Measurements from ENCODE around the gene PHF21A. TPM values are rescaled to one million over a fixed set of nuclear protein-coding genes. Genes with fewer than 3 reads are reported as not detected.
"Not testable (repeated sequence)": the region's sequence is repeated elsewhere in the genome, so short reads cannot be mapped to it uniquely, and the experiment has no call there.

The PHF21A gene
- total RNA-seq, 1 experiment from 2014 or later = 6.4 TPM

DNA sequence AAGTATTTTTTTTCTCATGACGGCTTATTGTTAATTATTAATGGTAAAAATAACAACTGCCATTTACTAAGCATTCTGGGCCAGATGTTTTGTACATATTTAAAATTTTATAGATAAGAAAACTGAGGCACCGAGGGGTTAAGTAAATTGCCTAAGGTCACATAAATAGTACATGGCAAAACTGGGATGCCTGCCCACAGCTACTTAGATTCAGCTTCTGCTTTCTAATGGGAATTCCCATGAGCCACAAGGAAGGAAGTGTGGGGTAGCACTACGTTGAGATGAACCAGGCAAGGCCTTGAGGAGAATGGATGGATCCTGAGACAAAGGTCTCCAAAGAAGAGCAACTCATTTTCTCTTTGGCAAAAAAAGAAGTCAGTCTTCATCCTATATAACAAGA, 11.9 kb upstream of the PHF21A start:
- Histone ChIP-seq H3K9me3 (replicated peaks) (no peaks in the 10 kb centered on the region), H3K36me3 (no peaks in the 10 kb centered on the region), H3K4me1 (replicated peaks) (no peaks in the 10 kb centered on the region), H3K27me3 (replicated peaks) (peaks cover 41% of the 10 kb centered on the region), H3K4me3 (no peak overlapping the region), H3K27ac (no peak overlapping the region)
- no peak for DNase-seq (ENCODE audit: low read depth in 1 of 2, low spot score in 2 of 2)

DNA sequence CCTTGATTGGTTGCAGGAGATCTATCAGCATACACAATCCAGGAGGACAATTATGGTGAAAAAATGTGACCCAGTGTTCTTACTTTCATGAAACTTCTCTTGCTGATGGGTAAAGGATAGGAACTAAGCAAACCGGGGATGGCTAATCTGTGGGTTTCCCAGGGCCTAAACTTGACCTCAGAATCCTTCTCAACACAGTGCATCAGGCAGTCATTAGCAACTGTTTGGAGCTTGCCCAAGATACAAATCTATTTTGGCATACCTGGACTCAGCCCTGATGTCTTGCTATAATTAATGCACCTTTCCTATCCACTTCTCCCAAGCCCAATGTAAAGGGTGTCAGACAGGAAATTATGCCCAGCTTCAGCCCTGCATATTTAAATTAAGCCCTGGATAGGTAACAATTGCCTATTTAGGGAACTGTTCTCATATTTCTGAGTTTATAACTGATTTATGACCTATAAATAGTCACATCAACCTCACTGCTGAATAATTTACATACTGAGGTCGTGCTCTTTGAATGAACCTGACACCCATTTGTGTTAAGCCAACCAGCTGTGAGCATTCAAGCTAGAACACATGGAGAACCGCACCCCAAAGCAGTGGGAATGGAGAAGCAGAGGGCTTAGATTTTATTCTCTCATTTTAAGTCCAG, 9.2 kb upstream of the PHF21A start:
- Histone ChIP-seq H3K27ac (no peak overlapping the region), H3K9me3 (replicated peaks) (no peaks in the 10 kb centered on the region), H3K4me3 (no peak overlapping the region), H3K27me3 (replicated peaks) (peaks cover 27% of the 10 kb centered on the region), H3K4me1 (replicated peaks) (no peaks in the 10 kb centered on the region), H3K36me3 (no peaks in the 10 kb centered on the region)
- no peak for DNase-seq (ENCODE audit: low read depth in 1 of 2, low spot score in 2 of 2)

DNA sequence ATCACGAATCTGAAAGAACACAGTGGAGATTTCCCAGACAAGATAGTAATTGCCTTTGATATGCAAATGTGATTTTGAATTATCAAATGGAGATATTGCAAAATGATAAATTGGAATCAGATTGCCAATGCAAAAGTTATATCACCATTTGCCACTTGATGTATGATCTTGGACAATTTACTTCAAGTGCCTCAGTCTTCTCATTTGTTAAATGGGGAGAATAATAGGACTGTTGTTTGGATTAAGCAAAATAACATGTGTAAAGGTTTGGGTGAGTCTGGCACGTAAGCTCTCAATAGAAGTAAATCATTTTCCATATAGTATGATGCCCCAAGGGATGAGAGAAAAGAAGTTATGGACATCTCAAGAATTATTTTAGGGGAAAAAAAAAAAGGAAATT, 7.9 kb upstream of the PHF21A start:
- Histone ChIP-seq H3K9me3 (replicated peaks) (no peaks in the 10 kb centered on the region), H3K27ac (no peak overlapping the region), H3K4me1 (replicated peaks) (no peaks in the 10 kb centered on the region), H3K4me3 (no peak overlapping the region), H3K36me3 (no peaks in the 10 kb centered on the region), H3K27me3 (replicated peaks) (peaks cover 20% of the 10 kb centered on the region)
- no peak for DNase-seq (ENCODE audit: low read depth in 1 of 2, low spot score in 2 of 2)

DNA sequence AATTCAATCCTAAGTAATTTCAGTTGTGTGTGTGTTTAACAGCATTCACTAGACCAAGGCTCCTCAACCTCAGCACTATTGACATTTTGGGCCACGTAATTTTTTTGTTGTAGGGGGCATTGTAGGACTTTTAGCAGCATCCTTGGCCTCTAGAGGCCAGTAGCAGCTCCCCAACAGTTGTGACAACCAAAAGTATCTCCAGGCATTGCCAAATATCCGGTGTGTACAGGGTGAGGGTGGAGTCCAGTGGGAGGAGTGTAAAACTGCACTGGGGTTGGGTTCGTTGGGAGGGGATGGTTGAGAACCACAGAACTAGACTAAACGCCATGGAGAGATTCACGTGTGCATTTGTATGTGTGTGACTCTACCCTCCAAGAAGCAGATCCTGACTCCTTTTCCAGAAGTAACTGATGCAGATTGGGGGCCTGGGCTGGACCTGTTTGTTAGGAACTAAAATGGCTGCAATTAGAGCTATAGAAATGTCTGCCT, 5.9 kb upstream of the PHF21A start:
- H3K9me3 ChIP-seq (replicated peaks) = no peaks in the 10 kb centered on the region
- DNase-seq (ENCODE audit: low read depth in 1 of 2, low spot score in 2 of 2) = peak; percentile 43 to 54
- no peak overlapping the region for H3K4me3 ChIP-seq
- H3K27me3 ChIP-seq (replicated peaks) = 0 out of 2 replicates have a peak, but pooled peaks cover 9% of the 10 kb centered on the region
- no peaks in the 10 kb centered on the region for H3K4me1 ChIP-seq (replicated peaks)
- no peak overlapping the region for H3K27ac ChIP-seq
- H3K36me3 ChIP-seq = no peaks in the 10 kb centered on the region

DNA sequence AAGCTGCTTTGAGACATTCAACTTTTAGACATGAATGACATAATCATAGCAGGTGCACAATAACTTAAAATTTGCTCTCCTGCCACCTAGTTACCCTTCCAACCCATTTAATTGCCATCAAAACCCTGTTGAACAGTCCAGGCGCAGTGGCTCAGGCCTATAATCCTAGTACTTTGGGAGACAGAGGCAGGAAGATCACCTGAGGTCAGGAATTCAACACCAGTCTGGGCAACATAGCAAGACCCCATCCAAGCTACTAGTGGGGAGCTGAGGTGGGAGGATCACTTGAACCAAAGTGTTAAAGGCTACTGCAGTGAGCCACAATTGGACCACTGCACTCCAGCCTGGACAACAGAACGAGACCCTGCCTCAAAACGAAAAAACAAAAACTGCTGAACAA, 4.0 kb upstream of the PHF21A start:
- 0 out of 2 replicates have a peak, but pooled peaks cover 3% of the 10 kb centered on the region for H3K36me3 ChIP-seq
- DNase-seq (ENCODE audit: low read depth in 1 of 2, low spot score in 2 of 2) = no peak
- no peaks in the 10 kb centered on the region for H3K4me1 ChIP-seq (replicated peaks)
- no peaks in the 10 kb centered on the region for H3K9me3 ChIP-seq (replicated peaks)
- H3K27me3 ChIP-seq (replicated peaks) = no peaks in the 10 kb centered on the region
- no peak overlapping the region for H3K4me3 ChIP-seq
- H3K27ac ChIP-seq = no peak overlapping the region

DNA sequence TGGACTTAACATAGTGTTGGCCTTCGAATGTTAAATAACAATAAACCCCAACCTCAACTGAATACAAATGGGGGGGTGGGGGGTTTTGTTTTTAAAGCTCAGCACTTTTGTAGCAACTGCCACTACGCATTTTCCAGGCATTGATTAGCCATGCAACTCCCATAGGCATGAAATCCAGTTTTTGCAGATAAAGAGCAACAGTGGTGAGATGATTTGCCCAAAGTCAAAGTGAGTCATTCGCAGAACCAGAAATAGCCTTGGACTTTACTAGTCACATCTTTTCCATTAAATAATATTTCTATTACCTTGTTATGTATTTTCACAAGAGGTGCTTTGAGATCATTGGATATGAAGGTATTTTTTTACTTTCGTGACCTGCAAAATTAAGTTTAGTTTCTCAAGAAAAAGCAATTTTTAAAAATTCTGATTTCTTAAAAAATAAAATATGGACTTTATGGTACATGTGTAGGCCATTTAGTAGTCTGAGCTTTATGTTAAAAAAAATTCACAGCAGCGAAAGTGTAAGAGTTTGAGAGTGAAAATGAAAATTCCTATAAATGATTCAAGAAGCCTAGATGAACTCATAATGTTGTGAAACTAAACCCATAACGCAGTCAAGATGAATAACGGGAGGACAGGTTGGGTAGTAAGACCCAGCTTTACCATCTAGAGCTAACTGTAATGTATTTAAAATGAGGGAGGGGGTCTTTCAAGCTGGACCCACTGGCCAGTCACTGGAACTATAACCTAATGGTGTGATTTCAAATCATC, 1.9 kb upstream of the PHF21A start:
- Histone ChIP-seq H3K4me1 (replicated peaks) (peaks cover 9% of the 10 kb centered on the region), H3K9me3 (replicated peaks) (no peaks in the 10 kb centered on the region), H3K27me3 (replicated peaks) (no peaks in the 10 kb centered on the region), H3K4me3 (no peak overlapping the region), H3K36me3 (0 out of 2 replicates have a peak, but pooled peaks cover 3% of the 10 kb centered on the region), H3K27ac (no peak overlapping the region)
- no peak for DNase-seq (ENCODE audit: low read depth in 1 of 2, low spot score in 2 of 2)

DNA sequence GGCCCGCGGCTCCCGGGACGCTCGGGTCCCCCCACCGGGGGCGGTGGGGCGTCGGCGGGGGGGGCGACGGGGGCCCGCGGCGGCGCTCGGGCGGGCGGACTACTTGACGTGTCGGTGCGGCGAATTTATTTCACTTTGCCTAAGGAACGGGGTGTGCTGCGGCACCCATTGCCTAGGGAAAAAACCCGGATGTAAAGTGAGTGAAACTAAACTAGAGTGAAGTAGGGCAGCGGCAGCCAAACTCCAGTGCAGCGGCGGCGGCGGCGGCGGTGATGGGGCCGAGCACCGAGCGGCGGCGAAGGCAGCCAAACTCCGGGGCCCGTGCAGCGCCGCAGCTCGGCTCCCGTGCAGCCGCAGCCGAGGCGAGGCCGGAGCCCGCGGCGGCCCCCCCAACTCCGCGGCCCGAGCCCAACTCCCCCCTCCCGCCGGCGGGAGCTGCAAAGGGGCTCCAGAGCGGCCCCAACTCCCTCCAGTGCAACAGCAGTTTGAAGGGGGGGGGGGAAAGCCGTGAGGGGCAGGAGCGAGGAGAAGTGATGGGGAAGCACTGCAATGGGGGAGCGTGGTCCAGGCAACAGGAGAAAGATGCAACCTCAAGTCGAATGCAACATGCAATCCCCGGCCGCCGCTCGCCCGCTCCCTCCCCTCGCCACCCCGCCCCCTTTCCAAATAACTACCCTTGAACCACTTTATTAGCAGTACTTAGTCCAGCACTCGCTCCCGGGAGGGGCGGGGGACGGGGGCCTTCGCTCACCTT, 647 bp upstream of the PHF21A start:
- DNase-seq (ENCODE audit: low read depth in 1 of 2, low spot score in 2 of 2) = peak; percentile 82 to 85
- Histone ChIP-seq H3K27me3 (replicated peaks) (no peaks in the 10 kb centered on the region), H3K36me3 (0 out of 2 replicates have a peak, but pooled peaks cover 3% of the 10 kb centered on the region), H3K9me3 (replicated peaks) (no peaks in the 10 kb centered on the region), H3K4me3 (peak overlapping the region; percentile 95), H3K27ac (peak overlapping the region; percentile 22), H3K4me1 (replicated peaks) (peaks cover 9% of the 10 kb centered on the region)

DNA sequence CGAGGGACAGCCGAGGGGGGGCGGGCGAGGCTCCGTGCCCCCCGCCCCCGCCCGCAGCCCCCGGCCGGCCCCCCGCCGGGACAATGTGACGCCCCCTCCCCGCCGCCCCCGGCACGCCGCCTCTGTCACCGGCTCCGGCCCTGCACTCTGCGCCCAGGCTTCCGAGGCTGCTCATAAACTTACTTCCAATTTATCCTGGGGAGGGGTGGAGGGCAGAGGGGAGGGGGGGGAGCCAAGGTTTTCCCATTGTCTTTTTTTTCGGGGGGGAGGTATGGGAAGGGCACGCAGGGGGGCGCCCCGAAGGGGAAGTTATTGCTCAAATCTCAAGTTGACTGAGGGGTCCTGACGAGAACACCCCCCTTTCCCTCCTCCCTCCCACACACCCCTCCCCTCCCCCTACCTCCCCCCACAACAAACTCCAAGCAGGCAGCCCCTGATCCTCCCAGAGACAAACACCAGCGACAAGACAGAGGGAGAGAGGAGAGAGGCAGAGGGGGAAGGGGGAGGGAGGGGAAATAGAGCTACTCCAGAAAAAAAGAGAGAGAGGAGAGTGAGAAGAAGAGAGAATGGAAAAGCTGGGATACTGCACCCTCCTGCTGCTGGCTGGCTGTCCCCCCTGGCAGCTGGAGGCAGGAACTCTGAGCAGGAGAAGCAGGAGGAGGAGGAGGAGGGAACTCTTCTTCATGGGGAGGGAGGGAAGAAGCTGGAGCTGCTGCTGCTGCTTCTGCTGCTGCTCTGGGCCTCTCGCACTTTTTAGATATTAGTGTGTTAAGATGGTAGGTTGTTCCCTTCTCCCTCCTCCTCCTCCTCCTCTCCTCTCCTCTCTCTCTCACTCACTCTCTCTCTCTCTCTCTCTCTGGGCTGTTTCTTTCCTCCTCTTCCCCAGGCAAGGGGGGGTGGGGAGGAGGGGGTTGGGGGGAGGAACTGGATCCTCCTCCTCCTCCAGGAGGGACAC, 631 bp downstream of the PHF21A start:
- Histone ChIP-seq H3K27me3 (replicated peaks) (no peaks in the 10 kb centered on the region), H3K4me1 (replicated peaks) (peaks cover 9% of the 10 kb centered on the region), H3K4me3 (peak overlapping the region; percentile 95), H3K27ac (no peak overlapping the region), H3K36me3 (0 out of 2 replicates have a peak, but pooled peaks cover 3% of the 10 kb centered on the region), H3K9me3 (replicated peaks) (no peaks in the 10 kb centered on the region)
- DNase-seq (ENCODE audit: low read depth in 1 of 2, low spot score in 2 of 2) = peak; percentile 74 to 97

DNA sequence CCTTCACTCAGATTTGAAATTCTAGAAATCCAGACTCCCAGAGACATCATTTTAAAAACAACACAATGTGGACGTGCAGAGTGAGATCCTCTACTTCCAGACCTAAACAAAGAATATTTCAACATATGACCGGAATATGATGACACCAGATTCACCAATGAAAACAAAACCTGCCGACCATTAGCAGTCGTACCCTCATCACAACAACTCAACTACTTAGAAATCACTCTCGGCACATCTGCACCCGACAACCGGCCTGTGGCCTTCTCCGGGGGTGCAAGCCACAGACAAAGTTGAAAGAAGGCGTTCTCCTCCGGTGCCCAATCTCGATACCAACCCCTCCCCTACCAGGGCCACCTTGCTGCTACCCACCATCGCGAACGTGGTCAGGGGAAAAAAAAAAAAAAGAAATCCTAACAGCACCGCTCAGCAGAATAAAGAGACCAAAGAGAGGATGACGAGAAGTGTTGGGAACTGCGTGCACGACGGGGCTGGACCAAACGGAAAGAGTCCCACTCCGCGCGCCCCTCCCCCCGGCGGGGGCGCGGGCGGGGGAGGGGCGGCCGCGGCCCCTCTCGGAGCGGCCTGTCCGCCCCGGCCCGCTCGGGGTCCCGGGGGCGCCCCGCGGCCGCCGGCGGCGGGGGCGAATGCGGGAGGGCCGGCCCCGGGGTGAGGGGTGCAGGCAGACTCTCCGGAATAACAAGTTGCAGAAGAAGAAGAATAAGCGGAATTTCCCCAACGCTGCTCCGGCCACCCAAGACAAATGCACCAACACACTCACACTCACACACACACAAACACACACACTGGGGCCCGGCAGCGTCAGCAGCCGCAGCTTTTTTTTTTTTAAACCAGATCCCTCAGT, 1.7 kb downstream of the PHF21A start:
- no peaks in the 10 kb centered on the region for H3K27me3 ChIP-seq (replicated peaks)
- 0 out of 2 replicates have a peak, but pooled peaks cover 3% of the 10 kb centered on the region for H3K36me3 ChIP-seq
- peak overlapping the region; percentile 38 for H3K4me3 ChIP-seq
- no peaks in the 10 kb centered on the region for H3K9me3 ChIP-seq (replicated peaks)
- peaks cover 9% of the 10 kb centered on the region for H3K4me1 ChIP-seq (replicated peaks)
- peak; percentile 44 to 70 for DNase-seq (ENCODE audit: low read depth in 1 of 2, low spot score in 2 of 2)
- H3K27ac ChIP-seq = no peak overlapping the region

DNA sequence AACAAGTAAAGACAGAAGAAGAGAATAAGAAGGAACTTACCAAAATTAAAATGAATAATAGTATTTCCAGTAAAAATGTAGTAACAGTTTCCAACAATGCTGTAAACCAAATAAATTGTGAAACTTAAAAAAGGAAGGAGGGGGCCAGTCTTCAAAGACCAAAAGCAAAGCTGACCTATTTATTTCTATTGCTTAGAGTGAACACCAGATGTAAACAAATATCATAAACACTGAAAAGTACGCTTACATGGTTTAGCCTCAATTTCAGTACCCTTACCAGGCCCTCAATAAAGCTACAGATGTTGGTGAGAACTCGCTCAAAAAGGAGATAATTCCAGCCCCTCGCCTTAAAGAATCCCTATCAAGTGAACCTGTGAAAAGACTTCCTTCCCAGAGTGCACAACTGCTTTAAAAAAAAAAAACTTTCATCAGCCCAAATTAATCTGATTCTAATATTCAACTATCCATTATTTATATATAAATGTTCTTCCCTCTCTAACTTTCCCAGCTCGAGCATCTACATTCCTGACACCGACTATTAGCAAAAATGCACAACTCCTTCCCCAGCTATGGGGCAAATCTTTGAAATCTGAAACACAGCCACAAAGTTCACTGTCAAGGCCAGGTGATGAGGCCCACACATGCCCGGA, 2.4 kb downstream of the PHF21A start:
- no peak for DNase-seq (ENCODE audit: low read depth in 1 of 2, low spot score in 2 of 2)

DNA sequence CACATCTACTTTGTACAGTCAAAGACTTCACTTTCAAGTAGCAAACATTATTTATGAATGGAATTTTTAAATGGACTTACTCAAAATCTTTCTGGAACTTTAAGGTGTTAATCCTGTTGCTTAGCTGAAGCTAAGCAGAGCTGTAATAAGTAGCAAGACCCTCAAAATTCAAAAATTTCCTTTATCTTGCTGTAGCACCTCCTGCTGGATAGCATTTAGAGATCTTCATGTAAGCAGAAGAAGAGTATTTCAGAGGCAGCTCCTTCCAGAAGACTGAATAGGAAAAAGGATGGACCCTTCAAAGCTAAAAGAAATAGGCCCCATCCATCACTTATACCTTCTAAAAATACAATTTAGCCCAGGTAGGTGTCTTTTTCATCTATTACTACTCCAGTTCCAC, 3.4 kb downstream of the PHF21A start:
- Histone ChIP-seq H3K36me3 (0 out of 2 replicates have a peak, but pooled peaks cover 3% of the 10 kb centered on the region), H3K27me3 (replicated peaks) (no peaks in the 10 kb centered on the region), H3K9me3 (replicated peaks) (no peaks in the 10 kb centered on the region), H3K4me3 (no peak overlapping the region), H3K4me1 (replicated peaks) (peaks cover 11% of the 10 kb centered on the region), H3K27ac (no peak overlapping the region)
- no peak for DNase-seq (ENCODE audit: low read depth in 1 of 2, low spot score in 2 of 2)

More for the DNA sequence above, 2.4 kb downstream of the PHF21A start:
- peak overlapping the region; percentile 38 for H3K4me3 ChIP-seq
- H3K36me3 ChIP-seq = 0 out of 2 replicates have a peak, but pooled peaks cover 3% of the 10 kb centered on the region
- H3K4me1 ChIP-seq (replicated peaks) = peaks cover 9% of the 10 kb centered on the region
- no peaks in the 10 kb centered on the region for H3K27me3 ChIP-seq (replicated peaks)
- no peaks in the 10 kb centered on the region for H3K9me3 ChIP-seq (replicated peaks)
- H3K27ac ChIP-seq = no peak overlapping the region

DNA sequence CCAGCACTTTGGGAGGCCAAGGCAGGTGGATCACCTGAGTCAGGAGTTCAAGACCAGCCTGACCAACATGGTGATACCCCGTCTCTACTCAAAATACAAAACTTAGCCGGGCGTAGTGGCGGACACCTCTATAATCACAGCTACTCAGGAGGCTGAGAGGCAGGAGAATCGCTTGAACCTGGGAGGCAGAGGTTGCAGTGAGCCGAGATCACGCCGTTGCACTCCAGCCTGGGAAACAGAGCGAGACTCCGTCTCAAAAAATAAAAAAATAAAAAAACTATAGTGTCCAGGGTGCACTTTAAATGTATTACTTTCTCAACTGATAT, 4.6 kb downstream of the PHF21A start:
- not testable (repeated sequence) for H3K4me3 ChIP-seq; H3K9me3 ChIP-seq (replicated peaks); H3K27ac ChIP-seq; H3K27me3 ChIP-seq (replicated peaks); DNase-seq (ENCODE audit: low read depth in 1 of 2, low spot score in 2 of 2); H3K36me3 ChIP-seq
- peaks cover 13% of the 10 kb centered on the region for H3K4me1 ChIP-seq (replicated peaks)
